GM12878 (cell line): ENCODE measurements around the gene UBE2D1. TPM values are rescaled to one million over a fixed set of nuclear protein-coding genes. Genes with fewer than 3 reads are reported as not detected.

Experiments used
- ATAC-seq: fragments of 200-7000 bp; cut with Tn5 transposase; 3 replicates; pipeline ENCODE4 v1.9.1; 2020; ENCODE audit warnings: mild to moderate bottlenecking, moderate library complexity
- BruUV-seq: library from RNA; stranded (reverse); fragments of 400-500 nt; replicated peaks from 2 replicates; lab custom pipeline; 2021; lab: Mats Ljungman, UMichigan
- CTCF ChIA-PET: fragments of 300-600 bp; sonication (Branson Sonifier 250); formaldehyde crosslinking; extraction: SDS; loops from one replicate; lab custom pipeline; 2021; ENCODE audit warnings: inconsistent platforms; lab: Yijun Ruan, JAX
- POLR2A ChIA-PET: fragments of 350-600 bp; formaldehyde crosslinking; extraction: SDS; loops from one replicate; lab custom pipeline; 2021; ENCODE audit warnings: inconsistent platforms; lab: Charles Lee
- RAD21 ChIA-PET: fragments of 300-600 bp; sonication (Branson Sonifier 250); formaldehyde crosslinking; loops from one replicate; lab custom pipeline; 2023; ENCODE audit warnings: antibody characterized with exemption; ENCODE audit not compliant: unreplicated experiment; lab: Charles Lee
- SMC1A ChIA-PET: fragments of 300-600 bp; sonication (Branson Sonifier 250); formaldehyde crosslinking; loops from one replicate; lab custom pipeline; 2023; ENCODE audit not compliant: unreplicated experiment, uncharacterized antibody; lab: Charles Lee
- DNase-seq: peaks from one replicate; pipeline ENCODE4 v3.0.0-alpha.2; 2011; ENCODE audit warnings: low read depth, low spot score
- FAIRE-seq: peaks from 3 replicates; lab custom pipeline; 2011; peaks lifted over from hg19 to GRCh38; lab: Jason Lieb, UNC
- H2AFZ ChIP-seq: 2 replicates; pipeline ENCODE4 v1.6.0; 2011; ENCODE audit warnings: low read depth, low read length, control low read depth; ENCODE audit not compliant: control insufficient read depth
- H3K27ac ChIP-seq: 2 replicates; pipeline ENCODE4 v1.5.1; 2011; ENCODE audit warnings: control low read depth; ENCODE audit not compliant: control insufficient read depth, insufficient read depth
- H3K27me3 ChIP-seq, 2 experiments: replicated peaks in 1 of 2; 2 replicates each; pipeline versions ENCODE4 v1.6.0 to v1.6.1; 2011; ENCODE audit warnings: low read length in 1 of 2; ENCODE audit not compliant: control insufficient read depth in 2 of 2, insufficient read depth in 2 of 2
- H3K36me3 ChIP-seq, 2 experiments: 2 replicates each; pipeline ENCODE4 v1.5.1; 2011; ENCODE audit warnings: low read length in 1 of 2; ENCODE audit not compliant: control insufficient read depth in 2 of 2, insufficient read depth in 2 of 2
- H3K4me1 ChIP-seq: 2 replicates; pipeline ENCODE4 v1.6.1; 2011; ENCODE audit warnings: mild to moderate bottlenecking, low read length, moderate library complexity, mixed read lengths; ENCODE audit not compliant: control insufficient read depth, insufficient read depth
- H3K4me2 ChIP-seq: 2 replicates; pipeline ENCODE4 v1.6.0; 2011; ENCODE audit warnings: control low read depth; ENCODE audit not compliant: control insufficient read depth, insufficient read depth
- H3K4me3 ChIP-seq: fragments of 200-600 bp; sonication (generic); 2 replicates; pipeline ENCODE4 v1.5.1; 2016
- H3K79me2 ChIP-seq: 2 replicates; pipeline ENCODE4 v1.6.0; 2011; ENCODE audit warnings: low read length; ENCODE audit not compliant: control insufficient read depth, insufficient read depth
- H3K9ac ChIP-seq: 2 replicates; pipeline ENCODE4 v1.8.0; 2011; ENCODE audit warnings: low read length, control low read depth, mixed read lengths; ENCODE audit not compliant: control insufficient read depth, insufficient read depth
- H3K9me3 ChIP-seq: replicated peaks from 3 replicates; pipeline ENCODE4 v1.5.1; 2011; ENCODE audit warnings: mild to moderate bottlenecking, low read length; ENCODE audit not compliant: control insufficient read depth, insufficient read depth
- H4K20me1 ChIP-seq: 2 replicates; pipeline ENCODE4 v1.6.0; 2011; ENCODE audit not compliant: control insufficient read depth, insufficient read depth
- BMI1 ChIP-seq: fragments of 450-650 bp; IDR thresholded peaks from 2 replicates; pipeline ENCODE4 v1.6.1; 2016; ENCODE audit warnings: mild to moderate bottlenecking, moderate library complexity, borderline replicate concordance
- CHD1 ChIP-seq: IDR thresholded peaks from 2 replicates; pipeline ENCODE4 v1.6.1; 2012; ENCODE audit warnings: low read depth, low read length, improper control_type of control experiment
- EED ChIP-seq: sonication (generic); IDR thresholded peaks from 2 replicates; pipeline ENCODE4 v1.6.1; 2016; ENCODE audit warnings: antibody characterized with exemption, low read depth
- HDGF ChIP-seq: fragments of 450-650 bp; IDR thresholded peaks from 2 replicates; pipeline ENCODE4 v1.6.1; 2016; ENCODE audit warnings: antibody characterized with exemption
- NFYA ChIP-seq: IDR thresholded peaks from 2 replicates; pipeline ENCODE4 v1.6.1; 2011; ENCODE audit warnings: low read depth, mild to moderate bottlenecking, low read length, improper control_type of control experiment, borderline replicate concordance
- RAD51 ChIP-seq: fragments of 450-650 bp; IDR thresholded peaks from 2 replicates; pipeline ENCODE4 v1.6.1; 2016; ENCODE audit warnings: moderate library complexity, mild to moderate bottlenecking, inconsistent platforms
- RFX5 ChIP-seq: IDR thresholded peaks from 2 replicates; pipeline ENCODE4 v1.6.1; 2011; ENCODE audit warnings: low read depth, low read length, improper control_type of control experiment
- RUNX3 ChIP-seq: IDR thresholded peaks from 2 replicates; pipeline ENCODE4 v1.6.1; 2012; ENCODE audit warnings: low read length, inconsistent platforms
- ZNF384 ChIP-seq: IDR thresholded peaks from 2 replicates; pipeline ENCODE4 v1.6.1; 2012; ENCODE audit warnings: low read depth, mild to moderate bottlenecking, low read length, improper control_type of control experiment, borderline replicate concordance
- WGBS: methylation state at CpG from one replicate; pipeline ENCODE4 v1.1.6; 2016; ENCODE audit warnings: low lambda C conversion rate; ENCODE audit not compliant: insufficient replicate concordance, insufficient coverage; ENCODE audit errors: missing lambda C conversion rate; 5-methylcytosine and 5-hydroxymethylcytosine counted together
- in situ Hi-C: fragments of 300-500 bp; cut with MboI; formaldehyde crosslinking; loops from 9 replicates; pipeline ENCODE4 v1.14.3; 2018; ENCODE audit warnings: mixed read lengths
- intact Hi-C: fragments of 100-400 bp; cut with micrococcal nuclease; formaldehyde crosslinking; loops from one replicate; pipeline ENCODE4 v1.14.2; 2022; ENCODE audit not compliant: unreplicated experiment
- polyA plus RNA-seq, 11 experiments: library from polyadenylated mRNA; depleted of rRNA in 4 of 11; unstranded in 6 of 11; stranded (reverse) in 5 of 11; fragments of >200 nt; fragmentation: Nextera tagmentation in 4 of 11; fragmentation: Illumina TruSeq in 1 of 11; extraction: Ambion mirVana in 4 of 11; extraction: Trizol in 1 of 11; gene quantifications; 1 replicate in 1 of 11; 2 replicates in 10 of 11; pipeline versions ENCODE4 v1.2.1 to v1.2.3, GENCODE V29; 2011 to 2016; ENCODE audit warnings: inconsistent platforms in 2 of 11, missing spikeins in 2 of 11, low read depth in 1 of 11
- total RNA-seq, 4 experiments: library from RNA; depleted of rRNA in 3 of 4; stranded (reverse); fragments of >200 nt in 3 of 4; fragmentation: Illumina TruSeq in 1 of 4; extraction: Trizol in 1 of 4; gene quantifications; 2 replicates each; pipeline versions ENCODE4 v1.2.1 to v1.2.3, GENCODE V29; 2013 to 2021

Gene UBE2D1
- total and polyA plus RNA-seq, 10 of the 15 experiments (the other 5 are each of a cell fraction or from before 2014, with no cell fraction given) = 6.1 to 32.0 (median 15.5) TPM

DNA sequence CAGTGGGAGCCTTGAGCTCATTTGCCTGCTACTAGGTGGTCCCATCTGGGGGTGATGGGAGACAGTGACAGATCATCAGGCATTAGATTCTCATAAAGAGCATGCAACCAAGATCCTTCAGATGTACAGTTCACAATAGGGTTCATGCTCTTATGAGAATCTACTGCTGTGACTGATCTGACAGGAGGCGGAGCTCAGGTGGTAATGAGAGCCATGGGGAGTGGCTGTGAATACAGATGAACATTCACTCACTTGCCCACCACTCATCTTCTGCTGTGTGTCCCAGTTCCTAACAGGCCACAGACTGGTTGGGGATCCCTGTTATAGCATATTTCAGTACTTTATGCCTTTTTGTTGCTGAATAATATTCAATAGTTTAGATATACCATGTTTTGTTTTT is 6.6 kb upstream of the UBE2D1 start:
- H3K9me3 ChIP-seq = no peaks in the 10 kb centered on the region
- intact Hi-C loops = no loop called here
- no peaks in the 10 kb centered on the region for H3K36me3 ChIP-seq
- H4K20me1 ChIP-seq = no peaks in the 10 kb centered on the region
- no peak overlapping the region for H3K27ac ChIP-seq
- no peak overlapping the region for H3K4me3 ChIP-seq
- CTCF ChIA-PET = interaction anchor here (1.6 kb wide), 1 partner anchor 28 kb away, joined by 4 read pairs; no protein-coding TSS in a partner anchor
- no TSS peak for BruUV-seq
- POLR2A ChIA-PET = no interaction called here
- H2AFZ ChIP-seq = no peak overlapping the region
- in situ Hi-C loops = no loop called here
- FAIRE-seq (no peak), ATAC-seq (no peak), DNase-seq (no peak)
- H3K4me1 ChIP-seq = no peaks in the 10 kb centered on the region
- no peak overlapping the region for H3K4me2 ChIP-seq
- H3K9ac ChIP-seq = no peak overlapping the region
- SMC1A ChIA-PET = interaction anchor here (1.2 kb wide), 1 partner anchor 37 kb away, joined by 3 read pairs; no protein-coding TSS in a partner anchor
- peaks cover 0 to 3% of the 10 kb centered on the region in 2 experiments; a peak in 1 of 4 replicates for H3K27me3 ChIP-seq
- TF ChIP-seq RFX5 = no peak
- no peak for TF ChIP-seq RUNX3
- no peak for TF ChIP-seq EED
- no peak for TF ChIP-seq CHD1
- no peak for TF ChIP-seq RAD51
- RAD21 ChIA-PET = no interaction called here
- no peaks in the 10 kb centered on the region for H3K79me2 ChIP-seq
- WGBS = 53% methylated on average over 1 of the region's 1 CpG

DNA sequence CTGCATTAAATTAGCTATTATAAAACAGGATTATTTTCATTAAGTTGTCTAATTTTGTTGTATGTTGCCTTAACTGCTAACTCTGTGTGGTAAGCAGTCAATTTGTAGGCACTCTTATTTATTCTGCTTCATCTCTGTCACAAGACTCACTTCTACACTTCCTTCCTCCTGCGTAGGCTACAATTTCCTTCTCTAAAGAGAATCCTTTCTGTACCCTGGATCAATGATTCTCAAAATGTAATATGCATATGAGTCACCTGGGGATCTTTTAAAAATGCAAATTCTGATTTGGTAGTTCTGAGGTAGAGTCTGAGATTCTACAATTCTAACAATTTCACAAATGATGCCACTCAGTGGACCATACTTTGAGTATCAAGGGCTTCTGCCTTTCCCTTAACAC is 4.4 kb upstream of the UBE2D1 start:
- Histone ChIP-seq H3K27me3 (peaks cover 0 to 3% of the 10 kb centered on the region in 2 experiments; a peak in 1 of 4 replicates), H3K36me3 (no peaks in the 10 kb centered on the region), H3K4me1 (no peaks in the 10 kb centered on the region), H3K27ac (no peak overlapping the region), H3K4me3 (no peak overlapping the region), H3K79me2 (peaks cover 5% of the 10 kb centered on the region), H3K9ac (no peak overlapping the region), H2AFZ (no peak overlapping the region), H3K9me3 (no peaks in the 10 kb centered on the region), H3K4me2 (no peak overlapping the region), H4K20me1 (no peaks in the 10 kb centered on the region)
- in situ Hi-C loops (no loop called here), intact Hi-C loops (no loop called here)
- TF ChIP-seq NFYA (no peak), HDGF (no peak), ZNF384 (no peak), BMI1 (no peak)
- POLR2A ChIA-PET = no interaction called here
- 80% methylated on average over 1 of the region's 1 CpG for WGBS
- RAD21 ChIA-PET = no interaction called here
- SMC1A ChIA-PET = no interaction called here
- no TSS peak for BruUV-seq
- ATAC-seq (no peak), FAIRE-seq (no peak), DNase-seq (no peak)
- CTCF ChIA-PET = interaction anchor here (1.0 kb wide), 1 partner anchor 39 kb away, joined by 3 read pairs; no protein-coding TSS in a partner anchor
